ENCODE data around the gene LRFN2.

Gene LRFN2

DNA sequence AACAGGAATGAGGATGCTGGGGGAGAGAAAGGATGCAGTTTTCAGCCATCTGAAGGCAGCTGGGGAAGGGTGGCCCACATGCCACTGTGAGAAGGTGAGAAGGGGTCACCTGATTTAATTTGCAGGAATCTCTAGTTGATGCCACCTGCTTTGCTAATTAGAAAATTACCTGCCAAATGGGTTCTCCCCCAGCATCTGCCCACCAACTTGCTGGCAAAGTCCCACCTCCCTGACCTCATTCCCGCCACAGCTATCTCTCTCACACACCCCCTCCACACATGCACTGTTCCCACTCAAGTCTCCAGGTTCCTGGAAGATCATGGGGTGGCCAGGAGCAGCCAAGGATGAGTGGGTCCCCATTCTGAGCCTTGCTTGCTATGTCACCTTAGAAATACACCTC, 70.7 kb downstream of the LRFN2 start:
- no peak for DNase-seq (ENCODE audit: low read depth)

- DNase-seq (ENCODE audit: low read depth), result no peak
Observed at GRCh38 chr6:40512340-40512739, 74.8 kb downstream of the LRFN2 start.

- DNase-seq (ENCODE audit: low read depth), result no peak
Observed at GRCh38 chr6:40511884-40512283, 75.3 kb downstream of the LRFN2 start.

DNA sequence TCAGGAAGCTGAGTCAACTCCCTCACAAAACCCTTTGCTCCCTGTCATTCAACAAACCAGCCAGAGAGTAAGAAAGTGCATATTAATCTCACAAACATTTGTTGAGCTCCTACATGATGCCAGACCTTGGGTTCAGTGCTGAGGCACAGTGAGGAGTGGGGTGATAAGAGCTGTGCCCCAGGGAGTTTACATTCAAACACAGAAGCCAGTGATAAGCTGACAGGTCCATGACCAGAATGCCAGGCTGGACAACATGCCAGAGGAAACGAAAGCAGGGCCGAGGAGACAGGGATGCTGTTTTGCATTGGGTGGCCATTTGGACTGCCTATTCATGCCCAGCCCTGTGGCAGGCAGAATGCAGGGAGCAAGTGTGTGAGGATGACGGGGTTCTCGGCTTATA, 76.7 kb downstream of the LRFN2 start:
- no peak for DNase-seq (ENCODE audit: low read depth)

- no peak for DNase-seq (ENCODE audit: low read depth)
Observed at GRCh38 chr6:40509716-40510260, 77.4 kb downstream of the LRFN2 start.

DNA sequence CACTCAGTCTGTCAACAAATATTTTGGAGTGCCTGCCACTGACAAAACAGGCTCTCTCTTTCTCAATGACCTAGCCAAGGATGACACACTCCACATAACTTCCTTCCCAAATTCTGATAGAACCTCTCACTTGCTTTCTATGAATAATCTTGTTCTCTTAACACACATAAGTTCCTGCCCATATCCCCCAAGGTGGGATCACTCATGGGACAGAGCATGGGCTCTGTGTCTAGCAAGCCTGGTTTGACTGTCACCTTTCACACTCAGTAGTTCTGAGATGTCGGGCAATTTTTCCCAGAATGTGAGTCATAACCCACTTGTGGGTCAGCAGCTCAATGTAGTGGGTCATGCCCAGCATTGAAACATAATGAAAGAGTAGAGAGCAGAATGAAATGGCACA, 78.1 kb downstream of the LRFN2 start:
- DNase-seq (ENCODE audit: low read depth), result no peak

DNA sequence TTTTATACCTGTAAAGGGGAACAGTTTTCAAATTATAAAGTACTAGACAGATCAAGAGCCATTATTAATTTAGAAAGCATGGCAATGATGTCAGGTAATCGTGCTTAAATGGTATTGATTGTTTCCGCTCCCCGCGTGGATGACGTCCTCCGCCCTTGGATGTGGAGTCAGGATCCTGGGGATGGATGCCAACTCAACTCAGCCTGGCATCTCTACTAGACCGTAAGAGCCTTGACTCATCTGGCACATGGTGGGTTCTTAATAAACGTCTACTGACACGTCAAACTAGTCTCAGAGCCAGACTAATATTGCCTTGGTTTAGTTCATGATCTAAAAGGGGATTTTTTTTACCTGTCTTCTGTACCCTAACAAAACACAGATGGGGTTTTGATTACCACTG, 80.2 kb downstream of the LRFN2 start:
- DNase-seq (ENCODE audit: low read depth), result no peak

DNA sequence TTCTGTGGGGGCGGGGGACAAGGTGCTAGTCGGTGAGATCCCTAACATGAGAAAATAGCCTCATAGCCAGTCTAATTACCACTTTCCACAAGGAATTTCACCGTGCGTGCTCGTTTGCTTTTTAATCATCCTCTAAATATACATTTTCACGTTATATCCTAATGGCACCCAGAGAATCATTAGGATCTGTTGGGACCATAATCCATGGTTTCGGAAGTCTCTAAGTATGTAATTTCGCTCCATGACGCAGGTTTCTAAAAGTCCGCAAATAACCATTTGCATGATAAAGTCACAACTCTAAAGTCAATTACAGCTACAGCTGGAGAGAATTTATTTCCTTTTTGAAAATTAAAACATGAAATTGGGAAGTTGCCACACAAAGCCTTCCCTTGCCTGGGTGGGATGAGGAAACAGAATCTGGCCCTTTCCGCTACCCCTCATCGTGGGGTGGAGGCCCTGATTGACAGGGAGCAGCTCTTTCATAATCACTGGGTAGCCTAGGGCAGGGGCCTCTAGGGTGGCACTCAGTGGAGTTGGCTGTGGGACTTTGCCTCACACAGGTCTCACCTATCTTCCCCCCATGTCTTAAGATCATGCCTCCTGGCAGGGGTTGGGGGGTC, 81.9 kb downstream of the LRFN2 start:
- no peak for DNase-seq (ENCODE audit: low read depth)

DNA sequence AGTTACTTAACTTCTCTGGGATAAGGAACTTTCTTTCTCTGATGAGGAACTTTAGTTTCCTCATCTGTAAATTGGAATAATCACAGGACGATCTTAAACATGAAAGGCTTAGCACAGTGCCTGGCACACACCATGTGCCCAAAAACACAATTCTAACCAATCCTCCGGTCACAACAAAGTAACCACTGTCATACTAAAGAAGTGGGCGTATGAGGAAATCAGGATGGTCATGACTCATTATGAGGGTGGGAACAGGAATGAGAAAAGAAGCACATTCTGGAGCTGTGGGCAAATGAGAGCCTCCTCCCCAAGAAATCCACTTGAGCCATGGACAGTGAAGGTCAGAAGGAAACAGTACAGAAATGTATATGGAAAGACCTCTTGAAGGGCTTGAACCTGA, 82.9 kb downstream of the LRFN2 start:
- no peak for DNase-seq (ENCODE audit: low read depth)

DNA sequence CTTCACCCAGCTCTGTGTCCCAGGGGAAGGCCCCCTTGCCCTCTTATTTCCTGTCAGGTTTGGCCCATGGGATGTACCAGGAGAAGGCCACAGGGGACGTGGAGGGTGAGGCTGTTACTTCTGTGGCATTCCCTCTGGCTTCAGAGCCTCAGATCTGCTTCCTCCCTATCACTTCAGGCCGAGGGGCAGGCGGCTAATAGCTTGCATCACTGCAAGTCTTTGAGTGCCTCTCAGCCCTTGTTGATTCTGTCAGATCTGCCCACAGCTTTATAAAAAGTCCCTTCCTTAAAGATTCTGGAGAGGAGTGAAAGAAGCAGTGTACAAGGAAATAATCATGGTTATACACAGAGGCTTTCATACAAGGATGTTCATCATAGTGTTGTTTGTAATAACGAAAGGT, 86.9 kb downstream of the LRFN2 start:
- DNase-seq (ENCODE audit: low read depth), result no peak

- no peak for DNase-seq (ENCODE audit: low read depth)
Observed at GRCh38 chr6:40499215-40499614, 87.9 kb downstream of the LRFN2 start.

DNA sequence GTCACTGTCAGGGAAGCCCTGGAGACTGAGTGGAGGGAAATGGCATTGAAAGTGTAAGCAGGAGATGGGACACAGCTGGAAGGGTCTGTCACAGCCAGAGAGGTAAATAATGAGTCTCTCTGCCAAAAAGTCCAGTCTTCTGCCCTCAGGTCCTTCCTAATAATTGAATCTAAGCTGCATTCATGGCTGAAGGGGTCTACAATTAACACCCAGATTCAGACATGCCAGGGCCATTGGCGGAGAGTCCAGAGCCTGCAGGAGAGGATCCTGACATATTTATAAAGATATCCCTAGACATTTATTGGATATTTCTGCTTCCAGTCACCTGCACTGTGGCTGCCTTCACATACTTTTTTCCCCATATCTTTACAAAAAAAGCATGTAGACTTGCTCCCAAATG, 89.0 kb downstream of the LRFN2 start:
- DNase-seq (ENCODE audit: low read depth), result no peak

DNA sequence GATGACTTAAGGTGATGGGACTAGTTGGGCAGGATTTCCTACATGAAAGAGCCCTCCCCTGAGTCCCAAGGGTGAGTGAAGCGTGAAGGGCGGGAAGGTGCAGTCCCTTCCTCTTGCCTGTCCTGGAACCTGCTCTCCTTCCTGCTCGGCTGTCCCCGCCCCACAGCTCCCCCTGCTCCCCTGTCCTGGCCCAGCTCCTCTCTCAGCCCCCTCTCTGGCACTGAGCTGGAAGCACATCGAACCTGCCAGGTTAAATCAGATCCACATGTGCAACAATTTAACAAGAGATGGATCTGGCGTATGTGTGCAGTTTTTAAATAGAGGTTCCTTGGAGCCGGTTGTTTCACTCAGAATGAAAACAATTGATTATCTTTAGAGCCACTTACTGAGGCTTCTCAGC, 95.0 kb downstream of the LRFN2 start:
- DNase-seq (ENCODE audit: low read depth), result no peak

- no peak for DNase-seq (ENCODE audit: low read depth)
Observed at GRCh38 chr6:40490508-40490907, 96.7 kb downstream of the LRFN2 start.

- no peak for DNase-seq (ENCODE audit: low read depth)
Observed at GRCh38 chr6:40489798-40490197, 97.4 kb downstream of the LRFN2 start.

DNA sequence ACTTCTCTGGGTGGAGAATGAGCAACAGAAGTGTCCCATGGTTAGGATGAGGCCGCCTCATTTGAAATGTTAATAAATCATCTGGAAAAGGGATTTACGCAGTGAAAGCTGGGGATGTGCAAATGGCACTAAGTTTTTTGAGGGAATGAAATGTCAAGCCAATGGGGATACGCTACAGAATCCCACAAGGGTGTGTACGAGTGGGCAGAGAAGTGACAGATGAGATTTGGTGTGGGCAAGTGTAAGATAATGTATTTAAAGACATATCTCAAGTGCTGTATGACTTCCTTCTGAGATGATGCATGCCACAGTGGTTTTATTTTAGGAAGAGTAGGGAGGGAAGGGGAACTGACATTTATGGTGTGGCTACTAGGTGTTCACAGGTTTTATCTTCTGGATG, 100.6 kb downstream of the LRFN2 start:
- DNase-seq (ENCODE audit: low read depth), result no peak

DNA sequence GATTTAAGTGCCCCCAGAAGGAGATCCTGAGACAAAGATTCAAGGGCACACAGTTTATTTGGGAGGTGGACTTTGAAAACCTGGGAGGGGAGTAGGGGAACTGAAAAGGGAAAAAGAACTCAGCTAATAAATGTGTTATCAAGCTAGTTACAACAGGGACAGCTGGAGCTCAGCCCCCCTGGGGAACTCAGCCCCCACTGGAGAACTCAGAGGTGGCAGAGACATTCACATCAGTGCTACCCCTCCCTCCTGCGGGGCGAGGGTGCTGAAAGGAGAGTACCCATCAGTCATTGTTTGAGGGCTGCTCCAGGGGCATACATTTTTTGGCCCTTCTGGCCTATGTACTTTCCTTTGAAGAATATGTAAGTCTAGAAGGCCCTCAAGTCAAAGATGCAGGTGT, 101.4 kb downstream of the LRFN2 start:
- no peak for DNase-seq (ENCODE audit: low read depth)

DNA sequence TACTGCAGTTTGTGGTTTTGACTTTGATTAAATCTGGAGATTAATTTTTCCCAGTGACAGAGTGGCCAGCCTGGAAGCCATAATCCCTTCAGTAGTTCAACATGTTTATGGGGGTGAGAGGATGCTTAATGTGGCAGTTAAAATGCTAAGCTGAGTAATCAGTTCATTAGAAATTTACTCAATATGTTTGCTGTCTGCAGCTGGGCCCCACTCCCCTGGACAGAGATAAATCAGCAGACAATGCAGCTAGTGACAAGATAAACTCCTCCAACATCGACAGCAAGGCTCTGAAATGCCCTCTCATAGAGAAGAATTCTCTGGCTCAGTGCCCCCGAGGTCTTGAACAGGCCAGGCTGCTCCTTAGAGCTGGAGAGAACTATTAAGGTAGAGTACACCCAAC, 101.9 kb downstream of the LRFN2 start:
- DNase-seq (ENCODE audit: low read depth), result no peak

DNA sequence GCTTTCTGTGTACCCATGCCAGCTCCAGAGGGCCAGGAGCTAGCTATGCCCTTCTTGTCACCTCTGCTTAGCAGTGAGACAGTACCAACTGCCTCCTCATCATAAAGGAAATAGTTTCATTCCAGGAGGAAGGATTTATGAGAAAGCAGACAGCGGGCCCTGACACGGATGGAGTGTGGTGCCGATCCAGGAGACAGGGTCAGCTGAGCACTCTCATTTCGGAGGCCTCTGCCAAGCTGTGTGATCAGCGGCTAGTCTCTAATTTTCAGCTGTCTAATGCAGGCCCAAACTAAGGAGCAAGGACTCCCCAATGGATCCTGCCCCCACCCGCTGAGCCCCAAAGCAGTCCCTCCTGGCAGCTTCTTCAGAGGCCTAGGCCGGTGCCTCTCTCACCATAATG, 103.1 kb downstream of the LRFN2 start:
- DNase-seq (ENCODE audit: low read depth), result no peak

DNA sequence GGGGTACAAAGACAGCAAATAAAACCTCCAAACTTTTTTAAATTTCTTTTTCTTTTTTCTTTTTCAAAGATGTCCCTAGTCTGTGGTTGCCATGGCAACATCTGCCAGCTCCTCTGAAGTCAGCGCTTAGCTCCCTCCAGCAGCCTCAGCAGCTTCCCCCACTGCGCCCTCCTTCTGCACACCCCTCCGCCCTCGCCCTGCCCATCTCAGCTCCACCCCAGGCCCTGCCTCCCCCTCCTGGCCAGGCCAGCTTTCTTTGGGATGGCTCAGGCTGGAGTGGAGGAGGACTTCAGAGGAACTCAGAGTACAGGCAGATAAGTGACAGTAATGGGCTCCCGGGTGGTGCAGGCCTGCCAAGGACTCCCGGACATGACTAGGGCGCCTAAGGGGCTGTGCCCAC, 104.6 kb downstream of the LRFN2 start:
- DNase-seq (ENCODE audit: low read depth), result no peak

GRCh38 chr6:40480678-40481077, 106.5 kb downstream of the LRFN2 start:
- no peak for DNase-seq (ENCODE audit: low read depth)

GRCh38 chr6:40479706-40480105, 107.5 kb downstream of the LRFN2 start:
- DNase-seq (ENCODE audit: low read depth), result no peak

GRCh38 chr6:40477246-40478126, 109.7 kb downstream of the LRFN2 start:
- peak; percentile 2 for DNase-seq (ENCODE audit: low read depth)

GRCh38 chr6:40476673-40477072, 110.5 kb downstream of the LRFN2 start:
- no peak for DNase-seq (ENCODE audit: low read depth)
